Measurements from ENCODE around the gene RASGEF1B.

GRCh38 chr4:81469781-81470455, 1.8 kb downstream of the RASGEF1B start:
- TF ChIP-seq POLR2A (IDR thresholded peaks at IDR 0.05; ENCODE audit: low read depth, low read length), result no peak
- TF ChIP-seq POLR2AphosphoS5 (IDR thresholded peaks at IDR 0.05; ENCODE audit: low read depth, low read length), result no peak
- TF ChIP-seq TAF1 (IDR thresholded peaks at IDR 0.05; ENCODE audit: borderline replicate concordance, low read depth, low read length), result no peak
